ENCODE data around the gene SAT2. TPM values are rescaled to one million over a fixed set of nuclear protein-coding genes. Genes with fewer than 3 reads are reported as not detected.

The SAT2 gene
- total RNA-seq (10 to 100 TPM; 45.7 to 83.3 (median 66.0) TPM), polyA plus RNA-seq (100 to 1,000 TPM; 138 to 164 TPM)
- long read RNA-seq, donor 1, transcript SAT2-201 (6 exons, 946 nt), result minor isoform, 11 of 48 reads
- long read RNA-seq, donor 1, transcript SAT2-202 (6 exons, 974 nt), result major isoform, 19 of 48 reads
- long read RNA-seq, donor 1, partial matches to known transcripts, result 3 of 48 reads
- long read RNA-seq, donor 1, other reads (novel, unspliced or antisense), result 3 of 48 reads
- long read RNA-seq, donor 2, transcript SAT2-202 (6 exons, 974 nt), result major isoform, 21 of 46 reads
- long read RNA-seq, donor 2, transcript SAT2-201 (6 exons, 946 nt), result minor isoform, 10 of 46 reads
- long read RNA-seq, donor 2, transcript SAT2-214 (1 exons, 1,563 nt), result minor isoform, 5 of 46 reads
- long read RNA-seq, donor 2, partial matches to known transcripts, result 2 of 46 reads
- long read RNA-seq, donor 2, other reads (novel, unspliced or antisense), result 3 of 46 reads
- long read RNA-seq, donor 3, transcript SAT2-201 (6 exons, 946 nt), result major isoform, 5 of 17 reads
- long read RNA-seq, donor 3, partial matches to known transcripts, result 2 of 17 reads
- long read RNA-seq, donor 3, other reads (novel, unspliced or antisense), result 1 of 17 reads

DNA sequence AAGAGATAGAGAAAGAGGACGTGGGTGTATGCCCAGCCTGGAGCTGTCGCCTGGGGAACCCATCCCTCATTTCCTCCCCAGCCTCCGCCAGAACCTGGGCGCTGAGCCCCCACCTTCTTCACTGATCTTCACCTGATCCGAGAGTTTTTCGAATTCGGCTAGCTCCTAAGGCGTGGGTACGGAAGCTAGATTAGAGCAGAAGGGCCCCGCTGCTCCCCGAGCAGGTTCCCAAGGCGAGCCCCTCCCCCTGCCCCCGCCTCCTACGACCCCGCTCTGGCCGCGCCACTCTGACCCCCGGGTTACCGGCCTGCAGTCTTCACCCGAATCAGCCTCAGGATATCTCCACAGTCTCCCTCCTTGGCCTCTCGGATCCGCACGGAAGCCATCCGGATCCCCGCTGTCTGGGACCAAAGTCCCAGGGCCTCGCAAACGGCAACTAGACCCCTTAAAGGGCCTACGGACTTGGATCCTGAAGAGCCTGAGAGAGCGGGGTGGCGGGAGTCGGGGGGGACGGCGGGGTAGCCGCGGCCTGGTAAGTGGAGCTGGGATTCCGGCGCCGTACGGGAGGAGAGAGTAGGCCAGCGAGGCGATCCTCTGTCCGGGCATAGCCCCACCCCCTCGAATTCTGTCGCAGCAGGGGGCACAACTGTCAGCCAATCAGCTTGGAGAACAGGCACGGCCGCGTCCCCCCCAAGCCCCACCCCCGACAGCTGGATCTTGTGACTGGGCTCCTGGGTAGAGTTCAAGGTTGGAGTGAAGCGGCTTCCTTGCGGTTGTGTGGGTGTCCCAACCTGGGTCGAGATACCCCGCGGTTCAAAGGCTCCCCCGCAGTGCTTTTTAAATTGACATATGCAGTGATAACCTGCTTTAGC is at the start of gene SAT2:
Gene SAT2, minus strand, starts transcription at position 572 of the 872 bp plus-strand sequence. Its CDS starts 186 bp downstream, at position 386.
- 0 to 1% methylated on average over 54 of the region's 54 CpGs for WGBS, 2 donors
- Histone ChIP-seq H3K27ac (peak within 1 kb of the TSS; percentile 85 to 98 (median 92)), H3K27me3 (no peaks in the 10 kb centered on the region), H3K36me3 (peaks cover 0 to 14% (median 0%) of the 10 kb centered on the region in 9 donors), H3K9me3 (no peaks in the 10 kb centered on the region), H3K4me1 (peaks cover 7 to 29% (median 17%) of the 10 kb centered on the region in 9 donors), H3K4me3 (peak within 1 kb of the TSS; percentile 59 to 92 (median 76))
- peak; percentile 95 to 99 (median 99) for ATAC-seq
- no peak for TF ChIP-seq CTCF (IDR thresholded peaks at IDR 0.05)
- DNase-seq, result peak; percentile 94 to 96
- intact Hi-C loops (cut with DNase I), result loop anchor here in 2 of 10 donors (2.0 kb wide), 1 partner anchor 59 kb away; the partner anchor contains the start of gene TP53 (in 2 of the 2)

GRCh38 chr17:7676533-7676932 is 48.9 kb upstream of the SAT2 start:
- peaks cover 0 to 49% (median 39%) of the 10 kb centered on the region in 9 donors for H3K36me3 ChIP-seq

GRCh38 chr17:7674934-7675333 is 47.3 kb upstream of the SAT2 start:
- WGBS, 2 donors, result 92 to 93% methylated on average over 14 of the region's 14 CpGs
- TF ChIP-seq CTCF (IDR thresholded peaks at IDR 0.05), result no peak
- Histone ChIP-seq H3K4me3 (no peak overlapping the region), H3K4me1 (no peaks in the 10 kb centered on the region), H3K9me3 (peaks cover 0 to 15% (median 9%) of the 10 kb centered on the region in 11 donors), H3K36me3 (peaks cover 0 to 65% (median 48%) of the 10 kb centered on the region in 9 donors), H3K27me3 (no peaks in the 10 kb centered on the region), H3K27ac (no peak overlapping the region)
- intact Hi-C loops (cut with DNase I), result no loop called here
- peak in 1 of 8 donors; percentile 22 for ATAC-seq
- DNase-seq, result no peak

More at GRCh38 chr17:7676533-7676932, 48.9 kb upstream of the SAT2 start:
- Histone ChIP-seq H3K27ac (no peak overlapping the region), H3K4me1 (no peaks in the 10 kb centered on the region), H3K27me3 (no peaks in the 10 kb centered on the region), H3K4me3 (no peak overlapping the region), H3K9me3 (peaks cover 0 to 15% (median 9%) of the 10 kb centered on the region in 11 donors)
- WGBS, 2 donors, result 80 to 90% methylated on average over 5 of the region's 5 CpGs
- intact Hi-C loops (cut with DNase I), result no loop called here
- DNase-seq, result no peak
- no peak for TF ChIP-seq CTCF (IDR thresholded peaks at IDR 0.05)
- ATAC-seq, result no peak

DNA sequence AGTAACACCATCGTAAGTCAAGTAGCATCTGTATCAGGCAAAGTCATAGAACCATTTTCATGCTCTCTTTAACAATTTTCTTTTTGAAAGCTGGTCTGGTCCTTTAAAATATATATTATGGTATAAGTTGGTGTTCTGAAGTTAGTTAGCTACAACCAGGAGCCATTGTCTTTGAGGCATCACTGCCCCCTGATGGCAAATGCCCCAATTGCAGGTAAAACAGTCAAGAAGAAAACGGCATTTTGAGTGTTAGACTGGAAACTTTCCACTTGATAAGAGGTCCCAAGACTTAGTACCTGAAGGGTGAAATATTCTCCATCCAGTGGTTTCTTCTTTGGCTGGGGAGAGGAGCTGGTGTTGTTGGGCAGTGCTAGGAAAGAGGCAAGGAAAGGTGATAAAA is 45.6 kb upstream of the SAT2 start:
- no peak for ATAC-seq
- H3K9me3 ChIP-seq, result peaks cover 0 to 15% (median 9%) of the 10 kb centered on the region in 11 donors
- 86 to 91% methylated on average over 2 of the region's 2 CpGs for WGBS, 2 donors

More for the DNA sequence above, 45.6 kb upstream of the SAT2 start:
- TF ChIP-seq CTCF (IDR thresholded peaks at IDR 0.05), result peak in 5 of 9 donors; percentile 22 to 38 (median 33)
- Histone ChIP-seq H3K27me3 (no peaks in the 10 kb centered on the region), H3K27ac (no peak overlapping the region), H3K36me3 (peaks cover 0 to 82% (median 60%) of the 10 kb centered on the region in 9 donors), H3K4me1 (no peaks in the 10 kb centered on the region), H3K4me3 (no peak overlapping the region)
- intact Hi-C loops (cut with DNase I), result no loop called here
- no peak for DNase-seq

Data from heart right ventricle (tissue), 16 donors.